ENCODE data around the gene CADM3.

GRCh38 chr1:159199901-159200300 lies 28.5 kb downstream of the CADM3 start:
- TF ChIP-seq CTCF (IDR thresholded peaks at IDR 0.05) (no peak), POLR2A (IDR thresholded peaks at IDR 0.05) (no peak)

Measured in adrenal gland (tissue), 5 donors.